Measurements from ENCODE around the gene SSR2.

DNA sequence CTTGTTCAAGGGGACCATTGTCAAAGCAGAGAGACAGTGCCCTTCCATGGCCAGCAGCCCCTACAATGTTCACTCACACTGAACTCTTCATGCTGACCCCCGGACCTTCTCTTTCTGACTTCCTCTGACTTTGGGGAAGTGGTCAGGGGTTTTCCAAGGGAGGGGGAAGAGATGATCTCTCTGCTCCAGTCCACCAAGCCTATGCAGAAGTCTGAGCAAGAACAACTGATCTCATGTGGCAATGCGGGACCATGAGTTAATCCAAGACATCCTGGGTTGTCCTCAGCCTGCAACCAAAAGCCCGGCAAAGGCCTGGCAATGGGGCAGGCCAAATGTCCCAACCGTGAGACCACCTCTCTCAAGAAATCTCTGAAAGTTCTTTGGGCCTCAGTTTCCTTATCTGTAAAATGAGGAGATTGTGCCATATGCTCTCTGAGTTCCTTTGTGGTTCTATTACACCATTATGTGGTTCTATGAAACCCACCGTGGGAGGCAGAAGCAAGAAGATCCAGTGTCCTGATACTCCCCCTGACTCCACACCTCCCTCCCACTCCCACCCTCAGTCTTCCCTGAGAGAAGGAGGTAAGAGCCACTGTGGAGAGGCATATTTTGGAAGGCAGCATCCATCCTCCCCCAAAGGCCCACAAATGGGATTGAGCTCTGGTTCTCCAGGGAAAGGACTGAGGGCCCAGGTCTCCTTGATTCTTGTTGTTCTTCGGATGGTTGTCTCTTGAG, 30.6 kb downstream of the SSR2 start:
- TF ChIP-seq, protein P1, sequence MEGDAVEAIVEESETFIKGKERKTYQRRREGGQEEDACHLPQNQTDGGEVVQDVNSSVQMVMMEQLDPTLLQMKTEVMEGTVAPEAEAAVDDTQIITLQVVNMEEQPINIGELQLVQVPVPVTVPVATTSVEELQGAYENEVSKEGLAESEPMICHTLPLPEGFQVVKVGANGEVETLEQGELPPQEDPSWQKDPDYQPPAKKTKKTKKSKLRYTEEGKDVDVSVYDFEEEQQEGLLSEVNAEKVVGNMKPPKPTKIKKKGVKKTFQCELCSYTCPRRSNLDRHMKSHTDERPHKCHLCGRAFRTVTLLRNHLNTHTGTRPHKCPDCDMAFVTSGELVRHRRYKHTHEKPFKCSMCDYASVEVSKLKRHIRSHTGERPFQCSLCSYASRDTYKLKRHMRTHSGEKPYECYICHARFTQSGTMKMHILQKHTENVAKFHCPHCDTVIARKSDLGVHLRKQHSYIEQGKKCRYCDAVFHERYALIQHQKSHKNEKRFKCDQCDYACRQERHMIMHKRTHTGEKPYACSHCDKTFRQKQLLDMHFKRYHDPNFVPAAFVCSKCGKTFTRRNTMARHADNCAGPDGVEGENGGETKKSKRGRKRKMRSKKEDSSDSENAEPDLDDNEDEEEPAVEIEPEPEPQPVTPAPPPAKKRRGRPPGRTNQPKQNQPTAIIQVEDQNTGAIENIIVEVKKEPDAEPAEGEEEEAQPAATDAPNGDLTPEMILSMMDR (IDR thresholded peaks at IDR 0.05) = no peak
- no peak for TF ChIP-seq POLR2A (IDR thresholded peaks at IDR 0.05)
